Superior temporal gyrus (tissue), 1 donor: ENCODE results near the gene MPHOSPH6.
"Not testable (repeated sequence)": the region's sequence is repeated elsewhere in the genome, so short reads cannot be mapped to it uniquely, and the experiment has no call there.

ENCODE experiments used
- DNase-seq: peaks from one replicate; pipeline ENCODE4 v3.0.0-alpha.2; 2016; ENCODE audit errors: extremely low spot score

MPHOSPH6 gene

GRCh38 chr16:82169861-82170845 lies at the start of gene MPHOSPH6:
Gene MPHOSPH6, minus strand, starts transcription at chr16:82170224. Its CDS starts 49 bp downstream, at chr16:82170175.
- peak; percentile 85 for DNase-seq

- no peak for DNase-seq
Measured at GRCh38 chr16:82219298-82219697, 49.3 kb upstream of the MPHOSPH6 start.

GRCh38 chr16:82209314-82209713 lies 39.3 kb upstream of the MPHOSPH6 start:
- DNase-seq, result not testable (repeated sequence)

GRCh38 chr16:82203198-82203597 lies 33.2 kb upstream of the MPHOSPH6 start:
- no peak for DNase-seq

GRCh38 chr16:82201926-82202325 lies 31.9 kb upstream of the MPHOSPH6 start:
- no peak for DNase-seq

GRCh38 chr16:82201351-82201750 lies 31.3 kb upstream of the MPHOSPH6 start:
- no peak for DNase-seq

GRCh38 chr16:82199209-82199608 lies 29.2 kb upstream of the MPHOSPH6 start:
- DNase-seq, result no peak

- no peak for DNase-seq
Measured at GRCh38 chr16:82197540-82198240, 27.7 kb upstream of the MPHOSPH6 start.

- no peak for DNase-seq
Measured at GRCh38 chr16:82195917-82196494, 26.0 kb upstream of the MPHOSPH6 start.

- no peak for DNase-seq
Measured at GRCh38 chr16:82194086-82194485, 24.1 kb upstream of the MPHOSPH6 start.

- DNase-seq, result no peak
Measured at GRCh38 chr16:82192665-82193064, 22.6 kb upstream of the MPHOSPH6 start.

- no peak for DNase-seq
Measured at GRCh38 chr16:82190386-82190785, 20.4 kb upstream of the MPHOSPH6 start.

- no peak for DNase-seq
Measured at GRCh38 chr16:82187829-82188228, 17.8 kb upstream of the MPHOSPH6 start.

GRCh38 chr16:82185012-82185411 lies 15.0 kb upstream of the MPHOSPH6 start:
- DNase-seq, result no peak

- DNase-seq, result no peak
Measured at GRCh38 chr16:82184213-82184612, 14.2 kb upstream of the MPHOSPH6 start.

GRCh38 chr16:82183004-82183397 lies 13.0 kb upstream of the MPHOSPH6 start:
- DNase-seq, result no peak

GRCh38 chr16:82182266-82183003 lies 12.4 kb upstream of the MPHOSPH6 start:
- no peak for DNase-seq

GRCh38 chr16:82181461-82182185 lies 11.6 kb upstream of the MPHOSPH6 start:
- no peak for DNase-seq

- DNase-seq, result no peak
Measured at GRCh38 chr16:82178352-82178751, 8.3 kb upstream of the MPHOSPH6 start.

- no peak for DNase-seq
Measured at GRCh38 chr16:82177555-82177954, 7.5 kb upstream of the MPHOSPH6 start.

- no peak for DNase-seq
Measured at GRCh38 chr16:82176204-82176603, 6.2 kb upstream of the MPHOSPH6 start.
